KOPT-K1 (cell line): ENCODE results near the gene MLLT10.

ENCODE experiments used
- H3K27ac ChIP-seq: fragments of 200-600 bp; sonication (generic); 2 replicates; pipeline ENCODE4 v1.5.1; 2016; ENCODE audit warnings: antibody characterized with exemption, mild to moderate bottlenecking, low read depth, low read length; ENCODE audit not compliant: poor library complexity, severe bottlenecking
- H3K36me3 ChIP-seq: fragments of 200-600 bp; sonication (generic); 2 replicates; pipeline ENCODE4 v1.5.1; 2017; ENCODE audit warnings: antibody characterized with exemption, mild to moderate bottlenecking, low read length, moderate library complexity; ENCODE audit not compliant: insufficient read depth
- H3K9me3 ChIP-seq: fragments of 200-600 bp; sonication (generic); 2 replicates; pipeline ENCODE4 v1.5.1; 2017; ENCODE audit warnings: antibody characterized with exemption, low read length, mild to moderate bottlenecking; ENCODE audit not compliant: insufficient read depth, poor library complexity, severe bottlenecking

MLLT10 gene

DNA sequence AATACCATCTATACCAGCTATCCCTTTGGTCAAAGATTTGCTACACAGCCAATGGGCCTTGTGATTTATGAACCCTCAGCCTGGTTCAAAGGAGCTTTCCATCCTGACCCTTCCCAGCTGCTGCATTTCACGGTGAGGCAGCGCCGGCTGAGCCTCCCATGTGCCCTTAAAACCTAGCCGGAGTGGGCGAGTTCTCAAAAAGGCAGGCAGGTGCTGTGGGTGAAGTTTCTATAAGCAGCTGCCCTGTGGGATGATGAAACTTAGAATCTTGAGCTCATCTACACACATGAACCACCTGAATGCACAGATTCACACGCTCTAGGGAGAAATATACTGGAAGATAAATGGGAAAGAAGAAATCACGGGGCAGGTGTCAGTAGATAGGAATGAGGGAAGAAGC lies 224.7 kb downstream of the MLLT10 start:
- H3K36me3 ChIP-seq: 0 out of 2 replicates have a peak, but pooled peaks cover 5% of the 10 kb centered on the region
- no peaks in the 10 kb centered on the region for H3K9me3 ChIP-seq
- H3K27ac ChIP-seq: no peak overlapping the region

DNA sequence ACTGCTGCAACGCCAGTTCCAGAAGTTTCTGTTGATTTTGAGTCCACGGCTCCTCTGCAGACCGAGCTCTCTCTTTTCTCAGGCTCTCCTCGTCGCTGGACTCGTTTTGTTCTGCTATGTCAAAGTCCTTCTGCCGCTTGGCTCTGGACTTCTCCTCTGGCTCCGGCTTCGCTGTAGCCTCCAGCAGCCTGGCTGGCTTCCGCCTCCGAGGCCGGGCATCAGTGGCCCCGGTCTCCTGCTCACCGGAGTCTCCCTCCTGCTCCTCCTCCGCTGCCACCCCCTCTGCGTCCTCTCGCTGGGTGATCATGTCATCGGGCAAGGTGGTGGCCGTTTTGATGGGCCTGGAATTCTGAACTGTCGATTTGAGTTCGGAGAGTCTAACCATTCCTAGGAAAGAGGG lies 225.2 kb downstream of the MLLT10 start:
- Histone ChIP-seq H3K27ac (no peak overlapping the region), H3K36me3 (0 out of 2 replicates have a peak, but pooled peaks cover 5% of the 10 kb centered on the region), H3K9me3 (no peaks in the 10 kb centered on the region)

DNA sequence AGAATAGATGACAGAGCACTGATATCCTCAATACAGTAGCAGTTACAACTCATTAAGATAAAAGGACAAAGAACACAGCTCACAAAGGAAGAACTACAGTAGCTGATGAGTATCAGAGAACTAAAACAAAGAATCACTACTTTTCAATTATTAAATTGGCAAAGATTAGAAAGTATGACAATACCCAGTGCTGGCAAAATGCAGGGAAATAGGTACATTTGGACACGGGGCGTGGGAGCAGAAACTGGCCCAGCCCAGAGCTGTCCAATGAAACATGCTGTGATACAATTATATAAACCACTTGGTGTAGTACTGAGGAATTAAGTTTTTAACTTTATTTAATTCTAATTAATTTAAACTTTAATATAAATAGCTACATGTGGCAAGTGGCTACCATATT lies 226.3 kb downstream of the MLLT10 start:
- Histone ChIP-seq H3K36me3 (0 out of 2 replicates have a peak, but pooled peaks cover 5% of the 10 kb centered on the region), H3K9me3 (no peaks in the 10 kb centered on the region), H3K27ac (no peak overlapping the region)

DNA sequence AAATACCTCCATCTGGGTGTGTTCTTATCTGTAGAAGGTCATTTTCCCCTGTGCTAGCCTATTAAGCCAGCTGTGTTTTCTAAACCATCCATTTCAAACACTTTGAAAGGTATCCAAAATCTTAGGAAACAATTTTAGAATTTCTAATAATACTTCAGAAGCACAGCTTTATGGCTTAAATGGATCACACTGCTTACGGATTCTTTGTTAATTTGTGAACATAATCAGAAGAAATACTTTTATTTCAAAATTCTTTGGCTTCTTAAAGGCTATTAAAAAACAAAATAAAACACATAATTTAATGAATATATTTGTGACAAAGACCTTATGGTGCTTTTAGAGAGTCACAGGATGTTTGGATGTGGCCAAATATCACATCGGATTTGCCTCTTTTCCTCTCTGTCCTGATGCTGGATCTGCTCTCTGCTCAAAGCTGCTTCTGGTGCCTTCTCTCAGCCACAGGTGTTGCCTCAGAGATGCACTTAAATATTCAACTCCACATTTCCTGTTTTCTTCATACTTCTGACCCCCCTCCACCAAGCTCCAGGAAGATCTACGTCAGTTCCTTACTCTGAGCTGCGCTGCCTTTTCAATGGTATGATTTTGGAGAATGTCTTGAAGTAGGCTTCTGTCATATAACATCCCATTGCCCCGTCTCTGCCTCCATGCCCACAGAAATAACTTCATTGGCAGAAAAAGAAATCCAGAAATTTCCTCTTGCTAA lies 230.6 kb downstream of the MLLT10 start:
- Histone ChIP-seq H3K36me3 (no peaks in the 10 kb centered on the region), H3K27ac (no peak overlapping the region), H3K9me3 (no peaks in the 10 kb centered on the region)

DNA sequence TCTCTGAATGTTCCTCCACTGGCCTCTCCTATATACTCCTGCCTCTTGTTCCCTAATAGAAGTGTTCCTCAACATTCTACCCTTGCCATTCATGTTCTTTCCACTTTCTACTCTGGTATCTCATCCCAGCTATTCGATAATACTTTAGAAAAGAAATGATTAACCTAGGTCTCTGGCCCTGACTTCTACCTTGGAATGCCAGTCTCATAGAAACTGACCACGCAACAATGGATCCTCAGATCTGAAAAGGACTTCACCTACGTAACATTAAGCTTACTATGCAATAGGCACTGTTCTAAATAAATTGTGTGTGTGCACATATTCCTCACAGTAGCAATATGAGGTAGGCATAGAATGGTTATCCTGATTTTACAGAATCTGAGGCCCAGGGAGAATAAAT lies 235.0 kb downstream of the MLLT10 start:
- no peak overlapping the region for H3K27ac ChIP-seq
- H3K36me3 ChIP-seq: no peaks in the 10 kb centered on the region
- no peaks in the 10 kb centered on the region for H3K9me3 ChIP-seq

DNA sequence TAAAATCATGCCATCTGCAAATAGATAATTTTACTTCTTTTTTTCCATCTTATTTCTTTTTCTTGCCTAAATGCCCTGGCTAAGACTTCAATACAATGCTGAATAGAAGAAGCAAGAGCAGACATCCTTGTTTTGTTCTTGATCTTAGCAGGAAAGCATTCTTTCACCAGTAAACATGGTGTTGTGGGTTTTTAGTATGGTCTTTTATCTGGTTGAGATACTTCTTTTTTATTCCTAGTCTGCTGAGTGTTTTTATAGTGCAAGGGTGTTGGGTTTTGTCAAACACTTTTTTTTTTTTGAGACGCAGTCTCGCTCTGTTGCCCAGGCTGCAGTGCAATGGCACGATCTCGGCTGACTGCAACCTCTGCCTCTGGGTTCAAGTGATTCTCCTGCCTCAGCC lies 237.2 kb downstream of the MLLT10 start:
- Histone ChIP-seq H3K36me3 (no peaks in the 10 kb centered on the region), H3K9me3 (no peaks in the 10 kb centered on the region), H3K27ac (no peak overlapping the region)

DNA sequence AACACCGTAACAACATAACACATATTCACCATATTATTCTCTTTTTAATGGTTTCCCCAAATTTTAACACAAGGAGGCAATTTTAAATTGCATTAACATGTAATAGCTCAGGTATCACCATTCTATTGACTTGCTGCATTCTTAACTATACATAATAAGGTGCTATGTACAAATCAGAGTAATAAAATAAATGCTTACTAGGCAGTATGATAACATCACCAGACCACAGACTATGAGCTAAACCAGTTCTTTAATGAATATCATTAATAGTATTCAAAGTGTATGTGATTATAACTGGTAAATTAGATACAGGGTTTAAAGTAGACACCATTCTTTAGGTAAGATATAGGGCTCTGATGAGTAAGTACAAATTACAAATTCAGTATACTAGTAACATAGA lies 242.9 kb downstream of the MLLT10 start:
- H3K27ac ChIP-seq: no peak overlapping the region
- no peaks in the 10 kb centered on the region for H3K9me3 ChIP-seq
- H3K36me3 ChIP-seq: no peaks in the 10 kb centered on the region

DNA sequence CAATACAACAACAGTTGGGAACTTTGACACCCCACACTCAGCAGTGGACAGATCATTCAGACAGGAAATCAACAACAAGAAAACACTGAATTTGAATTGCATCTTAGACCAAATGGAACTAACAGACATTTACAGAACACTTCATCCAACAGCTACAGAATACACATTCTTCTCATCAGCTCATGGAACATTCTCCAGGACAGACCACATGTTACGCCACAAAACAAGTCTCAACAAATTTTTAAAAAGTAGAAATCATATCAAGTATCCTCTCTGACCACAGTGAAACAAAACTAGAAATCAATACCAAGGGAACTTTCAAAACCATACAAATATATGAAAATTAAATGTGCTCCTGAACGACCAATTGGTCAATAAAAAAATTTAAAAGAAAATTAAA lies 257.2 kb downstream of the MLLT10 start:
- H3K27ac ChIP-seq: no peak overlapping the region
- peaks cover 20% of the 10 kb centered on the region for H3K9me3 ChIP-seq
- no peaks in the 10 kb centered on the region for H3K36me3 ChIP-seq
